ENCODE results near the gene ATXN7L1. TPM values are rescaled to one million over a fixed set of nuclear protein-coding genes. Genes with fewer than 3 reads are reported as not detected.

ATXN7L1 gene
- total RNA-seq, 2 experiments from 2014 or later: 3.8 to 4.3 TPM

GRCh38 chr7:105652359-105652993 is 223.9 kb downstream of the ATXN7L1 start:
- ChIA-PET CTCF (interaction anchor here (0.6 to 2.0 kb wide), 6 partner anchors 11 to 389 kb away, joined by 3 to 11 read pairs (median 3); no protein-coding TSS in a partner anchor), POLR2A (no interaction called here)

DNA sequence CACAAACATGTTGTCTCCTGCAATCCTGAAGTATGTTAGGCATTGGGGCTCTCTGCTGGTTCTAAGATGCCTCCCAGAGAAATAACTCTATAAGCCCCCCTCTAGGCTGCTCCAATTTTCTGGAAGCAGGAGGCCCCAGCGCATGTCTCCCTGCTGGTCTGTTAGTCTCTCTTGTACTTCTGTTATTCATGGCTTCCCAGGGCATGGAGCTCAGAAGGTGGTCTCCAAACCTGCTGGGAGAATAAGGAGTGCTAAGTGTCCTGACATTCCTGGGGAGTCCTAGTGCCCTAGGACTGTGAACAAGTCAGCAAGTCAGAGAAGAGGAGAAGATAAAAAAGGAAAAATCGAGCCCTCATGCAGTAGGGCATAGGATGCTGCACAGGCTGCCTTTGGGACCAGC is 224.6 kb downstream of the ATXN7L1 start:
- CTCF ChIA-PET: interaction anchor here (0.6 to 2.0 kb wide), 5 partner anchors 107 to 406 kb away, joined by 3 to 11 read pairs (median 3); no protein-coding TSS in a partner anchor
- POLR2A ChIA-PET: no interaction called here

GRCh38 chr7:105650382-105650970 is 225.9 kb downstream of the ATXN7L1 start:
- POLR2A ChIA-PET: no interaction called here
- CTCF ChIA-PET: no interaction called here

- ChIA-PET POLR2A (no interaction called here), CTCF (no interaction called here)
These were observed 226.5 kb downstream of the ATXN7L1 start for GRCh38 chr7:105649727-105650381.

GRCh38 chr7:105648561-105649401 is 227.6 kb downstream of the ATXN7L1 start:
- POLR2A ChIA-PET: no interaction called here

DNA sequence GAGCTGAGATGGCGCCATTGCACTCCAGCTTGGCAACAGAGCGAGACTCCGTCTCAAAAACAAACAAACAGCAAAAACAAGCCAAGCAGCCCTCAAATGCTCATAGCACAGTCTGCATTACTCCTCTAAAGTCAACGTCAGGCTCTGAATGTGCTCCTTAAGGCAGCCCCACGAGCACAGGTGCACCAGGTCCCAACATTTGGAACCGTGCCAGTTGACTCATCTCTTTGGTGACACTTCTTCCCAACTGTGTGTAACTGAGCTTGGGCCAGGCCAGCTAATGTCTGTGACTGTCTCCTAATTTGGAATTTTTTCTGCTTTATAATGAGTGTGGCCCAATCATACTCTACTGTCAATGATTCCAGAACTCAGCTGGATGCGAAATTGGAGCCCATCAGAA is 228.8 kb downstream of the ATXN7L1 start:
- ChIA-PET CTCF (interaction anchor here (1.6 kb wide), 1 partner anchor 9 kb away, joined by 4 read pairs; no protein-coding TSS in a partner anchor), POLR2A (no interaction called here)

More at GRCh38 chr7:105648561-105649401, 227.6 kb downstream of the ATXN7L1 start:
- CTCF ChIA-PET: interaction anchor here (1.6 kb wide), 1 partner anchor 8 kb away, joined by 4 read pairs; no protein-coding TSS in a partner anchor

- CTCF ChIA-PET: interaction anchor here (1.8 kb wide), 1 partner anchor 12 kb away, joined by 6 read pairs; no protein-coding TSS in a partner anchor
- POLR2A ChIA-PET: no interaction called here
These were observed 231.5 kb downstream of the ATXN7L1 start for GRCh38 chr7:105644937-105645336.

DNA sequence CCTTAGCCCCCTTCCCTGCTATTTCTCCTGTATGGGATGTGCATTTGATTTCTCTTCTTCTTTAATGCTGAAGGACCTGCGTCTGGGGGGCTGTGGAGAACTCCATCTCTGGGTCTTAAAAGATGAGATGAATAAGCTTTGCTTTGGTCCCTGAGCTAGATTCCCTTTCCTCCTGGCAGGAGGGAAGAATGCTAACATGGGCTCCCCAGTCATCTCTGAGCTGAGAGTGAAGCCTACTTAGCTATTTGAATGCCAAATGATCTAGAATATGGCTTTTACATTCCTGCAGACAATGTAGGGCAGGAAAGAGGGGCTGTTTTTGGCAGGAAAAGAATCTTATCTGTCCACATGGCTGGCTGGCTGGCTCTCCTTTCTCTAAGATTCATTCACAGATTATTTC is 232.5 kb downstream of the ATXN7L1 start:
- ChIA-PET CTCF (interaction anchor here (1.8 kb wide), 1 partner anchor 13 kb away, joined by 6 read pairs; no protein-coding TSS in a partner anchor), POLR2A (no interaction called here)

GRCh38 chr7:105643384-105643783 is 233.0 kb downstream of the ATXN7L1 start:
- CTCF ChIA-PET: interaction anchor here (1.8 kb wide), 1 partner anchor 14 kb away, joined by 6 read pairs; no protein-coding TSS in a partner anchor

GRCh38 chr7:105642264-105642663 is 234.1 kb downstream of the ATXN7L1 start:
- CTCF ChIA-PET: no interaction called here
- POLR2A ChIA-PET: no interaction called here

More at GRCh38 chr7:105643384-105643783, 233.0 kb downstream of the ATXN7L1 start:
- POLR2A ChIA-PET: no interaction called here

GRCh38 chr7:105640956-105641810 is 235.2 kb downstream of the ATXN7L1 start:
- CTCF ChIA-PET: interaction anchor here (0.5 kb wide), 1 partner anchor 735 kb away, joined by 3 read pairs; no protein-coding TSS in a partner anchor
- POLR2A ChIA-PET: no interaction called here

DNA sequence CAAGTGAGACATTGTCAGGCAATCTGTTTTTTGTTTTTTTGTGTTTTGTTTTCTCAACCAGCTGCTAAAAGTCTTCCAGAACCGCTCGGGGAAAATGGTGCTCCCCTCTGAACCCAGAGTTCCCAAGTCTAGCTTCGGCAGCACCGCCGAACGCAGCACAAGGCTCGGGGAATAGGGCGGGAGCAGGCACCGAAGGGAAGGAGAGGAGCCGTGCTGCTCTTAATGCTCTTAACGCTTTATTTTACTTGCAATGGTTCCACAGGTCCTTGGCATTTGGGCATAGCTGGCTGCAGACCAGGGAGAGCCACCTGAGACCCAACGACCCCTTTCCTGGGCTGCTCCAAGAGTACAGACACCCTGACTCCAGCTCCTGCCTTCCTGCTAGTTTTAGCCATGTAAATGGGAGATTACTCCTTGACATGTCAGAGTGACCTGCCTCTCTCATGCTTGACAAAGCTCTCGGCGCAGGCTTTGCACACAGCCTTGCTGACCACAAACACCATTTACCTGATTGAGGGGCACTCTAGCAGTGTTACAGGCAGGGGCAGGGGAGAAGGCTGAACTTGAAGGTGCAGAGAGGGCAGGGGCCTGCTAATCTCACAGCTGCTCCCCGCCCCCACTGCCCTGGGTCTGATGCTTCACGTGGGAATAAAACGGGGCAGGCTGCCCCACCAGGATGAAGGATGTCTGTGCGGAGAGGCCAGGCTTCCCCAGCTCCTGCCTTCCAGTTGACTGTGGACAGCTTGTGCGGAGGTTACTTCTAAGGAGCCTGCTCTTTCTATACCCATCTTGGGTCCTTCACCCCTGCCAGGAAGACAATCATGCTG is 236.5 kb downstream of the ATXN7L1 start:
- POLR2A ChIA-PET: no interaction called here
- CTCF ChIA-PET: interaction anchor here (1.2 kb wide), 1 partner anchor 121 kb away, joined by 5 read pairs; no protein-coding TSS in a partner anchor

- POLR2A ChIA-PET: no interaction called here
- CTCF ChIA-PET: interaction anchor here (1.2 kb wide), 1 partner anchor 121 kb away, joined by 5 read pairs; no protein-coding TSS in a partner anchor
These were observed 237.4 kb downstream of the ATXN7L1 start for GRCh38 chr7:105638902-105639495.

- CTCF ChIA-PET: no interaction called here
These were observed 238.1 kb downstream of the ATXN7L1 start for GRCh38 chr7:105638334-105638733.

DNA sequence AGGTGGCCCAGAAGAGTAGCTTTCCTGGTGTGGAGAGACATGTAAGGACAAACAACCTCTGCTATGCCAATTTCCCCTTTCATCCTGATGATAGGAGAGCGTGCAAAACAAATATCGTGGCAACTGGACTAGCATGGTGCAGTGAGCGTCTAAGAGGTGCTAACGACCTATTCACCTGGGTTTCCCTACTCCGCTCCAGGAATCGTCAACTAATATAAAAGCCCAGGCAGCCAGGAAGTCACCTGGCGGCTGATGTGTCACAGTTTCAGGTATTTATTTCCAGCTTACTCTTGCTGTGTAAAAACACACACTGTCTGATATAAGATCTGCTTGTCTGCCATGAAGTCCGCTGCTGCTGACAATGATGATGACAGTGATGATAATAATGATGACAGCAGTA is 238.6 kb downstream of the ATXN7L1 start:
- ChIA-PET CTCF (interaction anchor here (1.1 kb wide), 1 partner anchor 19 kb away, joined by 5 read pairs; no protein-coding TSS in a partner anchor), POLR2A (no interaction called here)

More at GRCh38 chr7:105638334-105638733, 238.1 kb downstream of the ATXN7L1 start:
- POLR2A ChIA-PET: no interaction called here

DNA sequence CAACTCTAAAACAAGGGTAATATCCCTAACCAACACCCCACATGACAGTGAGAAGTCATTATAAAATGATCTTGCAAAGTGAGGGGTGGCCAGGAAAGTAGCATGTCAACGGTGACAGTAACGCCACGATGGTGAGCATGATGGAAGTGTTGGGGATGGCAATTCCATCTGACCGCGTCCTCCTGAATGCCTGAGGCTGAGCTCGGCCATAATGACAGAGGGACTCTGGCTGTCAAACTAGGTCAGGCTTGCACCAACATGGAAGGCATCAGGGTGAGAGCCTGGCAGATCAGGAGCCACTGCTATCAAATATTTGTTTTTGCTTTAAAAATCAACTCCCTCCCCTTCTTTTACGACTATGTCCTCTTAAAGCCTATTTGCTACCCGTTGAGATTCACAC is 239.4 kb downstream of the ATXN7L1 start:
- ChIA-PET POLR2A (no interaction called here), CTCF (interaction anchor here (1.1 kb wide), 1 partner anchor 20 kb away, joined by 5 read pairs; no protein-coding TSS in a partner anchor)

GRCh38 chr7:105635197-105635596 is 241.2 kb downstream of the ATXN7L1 start:
- ChIA-PET CTCF (interaction anchor here (1.3 kb wide), 1 partner anchor 22 kb away, joined by 3 read pairs; no protein-coding TSS in a partner anchor), POLR2A (no interaction called here)

Measured in activated CD8-positive, alpha-beta memory T cell treated with anti-CD3 and anti-CD28 coated beads for 36 hours (primary cell).